IPS DF 19.7 (cell line): Measurements from ENCODE around the gene CPLX4.
"Not testable (repeated sequence)": the region's sequence is repeated elsewhere in the genome, so short reads cannot be mapped to it uniquely, and the experiment has no call there.

ENCODE experiments used
- DNase-seq: peaks from one replicate; pipeline ENCODE4 v3.0.0-alpha.2; 2013; ENCODE audit warnings: low read depth, low spot score

CPLX4 gene

GRCh38 chr18:59271606-59272220 is 46.7 kb downstream of the CPLX4 start:
- DNase-seq: no peak

GRCh38 chr18:59270689-59271257 is 47.7 kb downstream of the CPLX4 start:
- DNase-seq: no peak

- DNase-seq: no peak
Measured at GRCh38 chr18:59269563-59270119, 48.8 kb downstream of the CPLX4 start.

- no peak for DNase-seq
Measured at GRCh38 chr18:59268721-59269562, 49.5 kb downstream of the CPLX4 start.

DNA sequence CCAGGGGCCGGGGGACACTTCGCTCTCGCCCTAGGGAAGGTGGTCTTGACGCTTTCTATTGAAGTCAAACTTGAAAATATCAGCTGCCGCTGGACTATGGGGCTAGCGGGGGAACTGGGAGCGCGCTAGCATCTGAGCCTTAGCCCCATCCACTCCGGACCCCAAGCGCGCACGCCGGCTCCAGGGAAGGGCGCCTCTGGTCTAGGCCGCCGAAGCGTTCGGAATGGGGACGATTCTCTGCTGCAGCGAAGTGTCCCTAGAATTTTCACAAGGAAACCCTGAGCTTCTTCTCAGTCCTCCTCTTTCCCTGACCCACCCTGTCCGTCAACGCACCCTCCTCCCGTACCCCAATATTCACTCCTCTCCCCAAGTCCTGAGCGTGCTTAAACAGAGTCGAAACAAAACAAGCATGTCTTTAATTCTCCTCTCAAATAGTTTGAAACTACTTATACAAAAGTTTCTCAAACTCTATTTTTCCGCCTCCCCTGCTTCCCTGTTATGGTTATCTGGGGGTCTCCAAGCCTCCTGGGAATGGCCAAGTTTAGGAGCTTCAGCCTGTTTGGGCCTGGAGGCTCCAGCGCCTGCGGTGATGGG is 50.2 kb downstream of the CPLX4 start:
- DNase-seq: no peak

- DNase-seq: no peak
Measured at GRCh38 chr18:59267503-59268126, 50.8 kb downstream of the CPLX4 start.

DNA sequence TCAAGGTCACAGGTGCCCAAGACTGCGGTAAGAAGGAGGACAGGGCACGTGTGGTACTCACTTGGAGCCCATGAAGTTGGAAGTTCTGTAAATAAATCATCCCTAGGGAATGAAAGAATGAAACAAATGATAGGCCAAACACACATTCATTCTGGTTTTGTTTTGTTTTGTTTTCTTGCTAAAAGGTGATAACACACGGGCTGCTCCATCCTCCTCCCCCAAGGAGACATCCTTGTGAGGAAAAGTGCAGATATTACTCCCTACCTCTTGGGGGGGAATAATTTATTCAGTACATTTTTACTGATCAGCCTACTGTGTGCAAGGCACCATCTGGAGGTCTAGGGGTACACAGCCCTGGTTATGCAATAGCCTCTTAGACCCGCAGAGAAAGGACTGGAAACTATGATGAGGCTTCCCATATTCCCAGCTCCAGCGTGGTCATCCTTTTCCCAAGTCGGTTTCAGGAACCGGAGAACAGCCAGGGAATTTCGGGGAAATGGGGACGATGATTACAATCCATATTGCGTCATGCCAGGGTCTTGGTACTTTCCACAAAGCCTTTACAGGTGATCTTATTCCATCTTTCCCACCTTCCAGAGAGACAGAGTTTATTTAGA is 51.5 kb downstream of the CPLX4 start:
- DNase-seq: no peak

- no peak for DNase-seq
Measured at GRCh38 chr18:59266459-59266858, 52.0 kb downstream of the CPLX4 start.

- no peak for DNase-seq
Measured at GRCh38 chr18:59265974-59266369, 52.5 kb downstream of the CPLX4 start.

GRCh38 chr18:59265246-59265973 is 53.0 kb downstream of the CPLX4 start:
- DNase-seq: no peak

DNA sequence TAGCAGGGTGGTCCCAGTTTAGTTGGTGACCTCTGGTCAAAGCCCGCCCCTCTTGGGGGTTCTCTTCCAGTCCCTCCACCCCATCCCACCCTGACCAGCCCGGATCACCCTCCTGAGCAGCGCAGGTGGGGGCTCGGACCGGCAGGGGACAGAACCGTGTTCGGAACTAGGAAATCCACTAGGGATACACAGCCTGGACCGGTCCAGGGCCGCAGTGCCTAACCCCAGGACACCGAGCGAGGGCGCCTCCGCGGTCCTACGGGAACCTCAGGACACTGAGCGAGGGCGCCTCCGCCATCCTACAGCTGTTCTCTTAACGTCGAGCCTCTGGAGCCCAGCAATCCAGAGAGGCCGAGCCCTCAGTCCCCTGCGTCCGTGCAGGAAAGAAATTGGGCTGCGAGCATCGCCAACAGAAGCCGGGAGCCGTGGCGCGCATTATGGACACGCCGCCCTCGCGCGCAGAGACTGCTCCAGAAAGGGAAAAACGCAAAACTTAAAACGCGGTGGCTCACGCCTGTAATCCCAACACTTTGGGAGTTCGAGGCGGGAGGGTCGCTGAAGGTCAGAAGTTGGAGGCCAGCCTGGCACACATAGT is 53.7 kb downstream of the CPLX4 start:
- DNase-seq: no peak

GRCh38 chr18:59264121-59264571 is 54.3 kb downstream of the CPLX4 start:
- no peak for DNase-seq

DNA sequence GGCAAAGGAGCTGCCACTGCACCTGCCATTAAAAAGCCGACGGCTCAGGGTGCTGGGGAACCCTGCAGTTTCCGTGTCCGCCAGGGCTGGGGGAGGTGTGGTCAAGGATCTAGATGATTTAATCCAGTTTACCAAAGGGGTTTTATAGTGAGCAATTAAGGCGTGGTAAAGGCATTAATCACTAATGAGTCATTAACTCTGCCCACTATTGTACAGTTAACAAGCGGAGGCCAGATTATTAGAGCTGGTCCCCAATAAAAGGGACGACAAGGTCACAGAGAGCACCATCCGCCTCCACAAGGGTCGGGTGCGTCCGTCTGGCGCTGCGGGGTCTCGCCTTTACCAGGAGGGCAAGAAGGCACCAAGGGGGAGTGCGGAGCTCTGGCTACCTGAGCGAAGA is 54.8 kb downstream of the CPLX4 start:
- no peak for DNase-seq

GRCh38 chr18:59262243-59262642 is 56.2 kb downstream of the CPLX4 start:
- DNase-seq: not testable (repeated sequence)

GRCh38 chr18:59261842-59262241 is 56.6 kb downstream of the CPLX4 start:
- not testable (repeated sequence) for DNase-seq

GRCh38 chr18:59255491-59255890 is 63.0 kb downstream of the CPLX4 start:
- DNase-seq: not testable (repeated sequence)

GRCh38 chr18:59249199-59249774 is 69.2 kb downstream of the CPLX4 start:
- DNase-seq: no peak

- DNase-seq: no peak
Measured at GRCh38 chr18:59246796-59247195, 71.7 kb downstream of the CPLX4 start.
